HepG2 (cell line): ENCODE measurements around the gene SLC22A23. TPM values are rescaled to one million over a fixed set of nuclear protein-coding genes. Genes with fewer than 3 reads are reported as not detected.
A peak's percentile ranks its signal among the peaks of the same experiment; 100 is the strongest.

Experiments used
- ARHGAP35 ChIP-seq: sonication (generic); formaldehyde crosslinking; IDR thresholded peaks from 2 replicates; pipeline ENCODE4 v1.9.0; 2022; ENCODE audit warnings: mild to moderate bottlenecking, inconsistent platforms, moderate library complexity, missing genetic modification reagents, borderline replicate concordance
- FOXA3 ChIP-seq: IDR thresholded peaks from 2 replicates; pipeline ENCODE4 v1.6.1; 2016; ENCODE audit warnings: missing genetic modification reagents, missing compliant biosample characterization
- MED13 ChIP-seq: sonication (generic); formaldehyde crosslinking; IDR thresholded peaks from 2 replicates; pipeline ENCODE4 v1.5.0; 2020; ENCODE audit warnings: missing genetic modification reagents
- NFATC3 ChIP-seq: sonication (generic); formaldehyde crosslinking; IDR thresholded peaks from 2 replicates; pipeline ENCODE4 v1.5.1; 2020; ENCODE audit warnings: mild to moderate bottlenecking, missing genetic modification reagents
- NFE2 ChIP-seq: sonication (generic); formaldehyde crosslinking; IDR thresholded peaks from 2 replicates; pipeline ENCODE4 v1.4.0; 2020; ENCODE audit warnings: missing genetic modification reagents
- NR3C1 ChIP-seq: sonication (generic); formaldehyde crosslinking; IDR thresholded peaks from 2 replicates; pipeline ENCODE4 v1.4.0; 2020; ENCODE audit warnings: missing genetic modification reagents
- SKI ChIP-seq: fragments of 450-650 bp; IDR thresholded peaks from one replicate; pipeline ENCODE4 v1.6.1; 2018; ENCODE audit warnings: mild to moderate bottlenecking; ENCODE audit not compliant: partially characterized antibody
- STAG1 ChIP-seq: sonication (generic); formaldehyde crosslinking; IDR thresholded peaks from 2 replicates; pipeline ENCODE4 v1.4.0; 2020; ENCODE audit warnings: missing genetic modification reagents
- XBP1 ChIP-seq: sonication (generic); formaldehyde crosslinking; IDR thresholded peaks from 2 replicates; pipeline ENCODE4 v1.5.0; 2020; ENCODE audit warnings: missing genetic modification reagents
- YY1 ChIP-seq: IDR thresholded peaks from 2 replicates; pipeline ENCODE4 v1.6.1; 2011; ENCODE audit warnings: low read length, low read depth, moderate library complexity, mild to moderate bottlenecking; ENCODE audit not compliant: insufficient read depth, insufficient replicate concordance
- polyA plus RNA-seq, 8 experiments: library from polyadenylated mRNA; depleted of rRNA in 3 of 8; stranded (reverse) in 7 of 8; unstranded in 1 of 8; fragments of >200 nt; fragmentation: Illumina TruSeq in 4 of 8; extraction: Trizol in 4 of 8; gene quantifications; 2 replicates each; pipeline versions ENCODE4 v1.2.1 to v1.2.3, GENCODE V29; 2011 to 2016; ENCODE audit warnings: low read depth in 4 of 8, missing spikeins in 1 of 8, mixed read lengths in 1 of 8; ENCODE audit not compliant: insufficient read depth in 1 of 8
- total RNA-seq, 5 experiments: library from RNA; depleted of rRNA; stranded (reverse); fragments of >200 nt; fragmentation: Illumina TruSeq; extraction: Trizol; gene quantifications; 2 replicates each; pipeline ENCODE4 v1.2.3, GENCODE V29; 2016; ENCODE audit warnings: low read depth in 1 of 5
- TF ChIP-seq, protein P1 (sequence below): sonication (generic); formaldehyde crosslinking; IDR thresholded peaks from 2 replicates; pipeline ENCODE4 v1.4.0; 2020; ENCODE audit warnings: missing genetic modification reagents, borderline replicate concordance
- TF ChIP-seq, protein P2 (sequence below): sonication (generic); formaldehyde crosslinking; IDR thresholded peaks from 2 replicates; pipeline ENCODE4 v1.8.0; 2023; ENCODE audit warnings: mild to moderate bottlenecking, missing genetic modification reagents
- TF ChIP-seq, protein P3 (sequence below): sonication (generic); formaldehyde crosslinking; IDR thresholded peaks from 2 replicates; pipeline ENCODE4 v1.5.0; 2020; ENCODE audit warnings: mild to moderate bottlenecking, missing genetic modification reagents, borderline replicate concordance
- TF ChIP-seq, protein P4 (sequence below): IDR thresholded peaks from 2 replicates; pipeline ENCODE4 v1.6.1; 2012; ENCODE audit warnings: low read depth, low read length, improper control_type of control experiment
- TF ChIP-seq, protein P5 (sequence below): sonication (generic); formaldehyde crosslinking; IDR thresholded peaks from 2 replicates; pipeline ENCODE4 v1.4.0; 2020; ENCODE audit warnings: missing genetic modification reagents; ENCODE audit errors: not compliant biosample characterization

Gene SLC22A23
- total and polyA plus RNA-seq, 2 of the 13 experiments (the other 11 are each of a cell fraction or from before 2014, with no cell fraction given): 11.8 to 17.5 TPM

DNA sequence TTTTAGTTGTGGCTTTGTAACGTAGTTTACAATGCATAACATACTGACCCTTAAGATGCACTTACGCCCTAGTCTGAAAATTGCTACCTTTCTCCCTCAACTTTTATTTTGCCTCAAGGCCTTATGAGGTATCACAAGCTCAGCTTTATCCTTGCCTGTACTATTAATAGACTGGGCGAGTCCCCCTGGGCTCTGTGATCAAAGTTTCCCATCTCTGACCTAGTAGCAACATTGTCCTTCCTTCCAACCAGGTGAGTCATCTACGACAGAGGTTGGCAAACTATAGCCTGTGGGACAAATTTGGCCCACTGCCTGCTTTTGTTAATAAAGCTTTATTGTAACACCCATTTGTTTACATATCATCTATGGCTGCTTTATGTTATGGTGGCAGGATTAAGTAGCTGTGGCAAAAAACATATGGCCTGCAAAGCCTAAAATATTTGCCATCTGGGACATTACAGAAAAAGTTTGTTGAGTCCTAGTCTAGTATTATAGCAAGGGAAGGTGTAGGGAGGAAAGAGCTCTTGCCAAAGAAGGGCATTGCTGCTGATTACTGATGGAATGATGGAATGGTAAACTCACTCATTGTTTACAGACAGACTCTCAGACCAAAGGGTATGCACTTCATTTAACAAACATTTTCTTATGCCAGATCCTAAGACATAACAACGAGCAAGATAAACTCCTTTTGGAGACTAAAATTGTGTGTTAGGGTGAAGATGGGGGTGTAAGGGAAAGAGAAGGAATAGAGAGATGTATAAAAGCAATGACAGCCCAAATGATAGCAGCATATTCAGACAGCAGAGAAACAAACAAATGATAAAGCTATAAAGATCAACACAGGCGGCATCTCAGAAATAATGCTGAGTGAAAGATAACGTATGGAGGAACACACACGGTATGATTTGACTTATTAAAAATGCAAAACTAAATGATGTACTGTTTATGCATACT, 74.2 kb downstream of the SLC22A23 start (continued):
- TF ChIP-seq MED13 (CRISPR knock-in tag) (no peak), STAG1 (CRISPR knock-in tag) (no peak), ARHGAP35 (no peak), FOXA3 (peak; percentile 76), NR3C1 (CRISPR knock-in tag) (no peak), NFE2 (CRISPR knock-in tag) (no peak), XBP1 (CRISPR knock-in tag) (no peak), YY1 (no peak), NFATC3 (CRISPR knock-in tag) (no peak), SKI (peak; percentile 23)
- TF ChIP-seq, protein P1, sequence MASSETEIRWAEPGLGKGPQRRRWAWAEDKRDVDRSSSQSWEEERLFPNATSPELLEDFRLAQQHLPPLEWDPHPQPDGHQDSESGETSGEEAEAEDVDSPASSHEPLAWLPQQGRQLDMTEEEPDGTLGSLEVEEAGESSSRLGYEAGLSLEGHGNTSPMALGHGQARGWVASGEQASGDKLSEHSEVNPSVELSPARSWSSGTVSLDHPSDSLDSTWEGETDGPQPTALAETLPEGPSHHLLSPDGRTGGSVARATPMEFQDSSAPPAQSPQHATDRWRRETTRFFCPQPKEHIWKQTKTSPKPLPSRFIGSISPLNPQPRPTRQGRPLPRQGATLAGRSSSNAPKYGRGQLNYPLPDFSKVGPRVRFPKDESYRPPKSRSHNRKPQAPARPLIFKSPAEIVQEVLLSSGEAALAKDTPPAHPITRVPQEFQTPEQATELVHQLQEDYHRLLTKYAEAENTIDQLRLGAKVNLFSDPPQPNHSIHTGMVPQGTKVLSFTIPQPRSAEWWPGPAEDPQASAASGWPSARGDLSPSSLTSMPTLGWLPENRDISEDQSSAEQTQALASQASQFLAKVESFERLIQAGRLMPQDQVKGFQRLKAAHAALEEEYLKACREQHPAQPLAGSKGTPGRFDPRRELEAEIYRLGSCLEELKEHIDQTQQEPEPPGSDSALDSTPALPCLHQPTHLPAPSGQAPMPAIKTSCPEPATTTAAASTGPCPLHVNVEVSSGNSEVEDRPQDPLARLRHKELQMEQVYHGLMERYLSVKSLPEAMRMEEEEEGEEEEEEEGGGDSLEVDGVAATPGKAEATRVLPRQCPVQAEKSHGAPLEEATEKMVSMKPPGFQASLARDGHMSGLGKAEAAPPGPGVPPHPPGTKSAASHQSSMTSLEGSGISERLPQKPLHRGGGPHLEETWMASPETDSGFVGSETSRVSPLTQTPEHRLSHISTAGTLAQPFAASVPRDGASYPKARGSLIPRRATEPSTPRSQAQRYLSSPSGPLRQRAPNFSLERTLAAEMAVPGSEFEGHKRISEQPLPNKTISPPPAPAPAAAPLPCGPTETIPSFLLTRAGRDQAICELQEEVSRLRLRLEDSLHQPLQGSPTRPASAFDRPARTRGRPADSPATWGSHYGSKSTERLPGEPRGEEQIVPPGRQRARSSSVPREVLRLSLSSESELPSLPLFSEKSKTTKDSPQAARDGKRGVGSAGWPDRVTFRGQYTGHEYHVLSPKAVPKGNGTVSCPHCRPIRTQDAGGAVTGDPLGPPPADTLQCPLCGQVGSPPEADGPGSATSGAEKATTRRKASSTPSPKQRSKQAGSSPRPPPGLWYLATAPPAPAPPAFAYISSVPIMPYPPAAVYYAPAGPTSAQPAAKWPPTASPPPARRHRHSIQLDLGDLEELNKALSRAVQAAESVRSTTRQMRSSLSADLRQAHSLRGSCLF (CRISPR knock-in tag): no peak
- TF ChIP-seq, protein P2, sequence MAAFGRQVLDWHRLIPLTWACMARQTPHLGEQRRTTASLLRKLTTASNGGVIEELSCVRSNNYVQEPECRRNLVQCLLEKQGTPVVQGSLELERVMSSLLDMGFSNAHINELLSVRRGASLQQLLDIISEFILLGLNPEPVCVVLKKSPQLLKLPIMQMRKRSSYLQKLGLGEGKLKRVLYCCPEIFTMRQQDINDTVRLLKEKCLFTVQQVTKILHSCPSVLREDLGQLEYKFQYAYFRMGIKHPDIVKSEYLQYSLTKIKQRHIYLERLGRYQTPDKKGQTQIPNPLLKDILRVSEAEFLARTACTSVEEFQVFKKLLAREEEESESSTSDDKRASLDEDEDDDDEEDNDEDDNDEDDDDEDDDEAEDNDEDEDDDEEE (CRISPR knock-in tag): no peak
- TF ChIP-seq, protein P3, sequence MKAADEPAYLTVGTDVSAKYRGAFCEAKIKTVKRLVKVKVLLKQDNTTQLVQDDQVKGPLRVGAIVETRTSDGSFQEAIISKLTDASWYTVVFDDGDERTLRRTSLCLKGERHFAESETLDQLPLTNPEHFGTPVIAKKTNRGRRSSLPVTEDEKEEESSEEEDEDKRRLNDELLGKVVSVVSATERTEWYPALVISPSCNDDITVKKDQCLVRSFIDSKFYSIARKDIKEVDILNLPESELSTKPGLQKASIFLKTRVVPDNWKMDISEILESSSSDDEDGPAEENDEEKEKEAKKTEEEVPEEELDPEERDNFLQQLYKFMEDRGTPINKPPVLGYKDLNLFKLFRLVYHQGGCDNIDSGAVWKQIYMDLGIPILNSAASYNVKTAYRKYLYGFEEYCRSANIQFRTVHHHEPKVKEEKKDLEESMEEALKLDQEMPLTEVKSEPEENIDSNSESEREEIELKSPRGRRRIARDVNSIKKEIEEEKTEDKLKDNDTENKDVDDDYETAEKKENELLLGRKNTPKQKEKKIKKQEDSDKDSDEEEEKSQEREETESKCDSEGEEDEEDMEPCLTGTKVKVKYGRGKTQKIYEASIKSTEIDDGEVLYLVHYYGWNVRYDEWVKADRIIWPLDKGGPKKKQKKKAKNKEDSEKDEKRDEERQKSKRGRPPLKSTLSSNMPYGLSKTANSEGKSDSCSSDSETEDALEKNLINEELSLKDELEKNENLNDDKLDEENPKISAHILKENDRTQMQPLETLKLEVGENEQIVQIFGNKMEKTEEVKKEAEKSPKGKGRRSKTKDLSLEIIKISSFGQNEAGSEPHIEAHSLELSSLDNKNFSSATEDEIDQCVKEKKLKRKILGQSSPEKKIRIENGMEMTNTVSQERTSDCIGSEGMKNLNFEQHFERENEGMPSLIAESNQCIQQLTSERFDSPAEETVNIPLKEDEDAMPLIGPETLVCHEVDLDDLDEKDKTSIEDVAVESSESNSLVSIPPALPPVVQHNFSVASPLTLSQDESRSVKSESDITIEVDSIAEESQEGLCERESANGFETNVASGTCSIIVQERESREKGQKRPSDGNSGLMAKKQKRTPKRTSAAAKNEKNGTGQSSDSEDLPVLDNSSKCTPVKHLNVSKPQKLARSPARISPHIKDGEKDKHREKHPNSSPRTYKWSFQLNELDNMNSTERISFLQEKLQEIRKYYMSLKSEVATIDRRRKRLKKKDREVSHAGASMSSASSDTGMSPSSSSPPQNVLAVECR: no peak
- TF ChIP-seq, protein P4, sequence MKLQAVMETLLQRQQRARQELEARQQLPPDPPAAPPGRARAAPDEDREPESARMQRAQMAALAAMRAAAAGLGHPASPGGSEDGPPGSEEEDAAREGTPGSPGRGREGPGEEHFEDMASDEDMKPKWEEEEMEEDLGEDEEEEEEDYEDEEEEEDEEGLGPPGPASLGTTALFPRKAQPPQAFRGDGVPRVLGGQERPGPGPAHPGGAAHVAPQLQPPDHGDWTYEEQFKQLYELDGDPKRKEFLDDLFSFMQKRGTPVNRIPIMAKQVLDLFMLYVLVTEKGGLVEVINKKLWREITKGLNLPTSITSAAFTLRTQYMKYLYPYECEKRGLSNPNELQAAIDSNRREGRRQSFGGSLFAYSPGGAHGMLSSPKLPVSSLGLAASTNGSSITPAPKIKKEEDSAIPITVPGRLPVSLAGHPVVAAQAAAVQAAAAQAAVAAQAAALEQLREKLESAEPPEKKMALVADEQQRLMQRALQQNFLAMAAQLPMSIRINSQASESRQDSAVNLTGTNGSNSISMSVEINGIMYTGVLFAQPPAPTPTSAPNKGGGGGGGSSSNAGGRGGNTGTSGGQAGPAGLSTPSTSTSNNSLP: peak; percentile 89; the same call in 1 of the 2 replicates
- TF ChIP-seq, protein P5, sequence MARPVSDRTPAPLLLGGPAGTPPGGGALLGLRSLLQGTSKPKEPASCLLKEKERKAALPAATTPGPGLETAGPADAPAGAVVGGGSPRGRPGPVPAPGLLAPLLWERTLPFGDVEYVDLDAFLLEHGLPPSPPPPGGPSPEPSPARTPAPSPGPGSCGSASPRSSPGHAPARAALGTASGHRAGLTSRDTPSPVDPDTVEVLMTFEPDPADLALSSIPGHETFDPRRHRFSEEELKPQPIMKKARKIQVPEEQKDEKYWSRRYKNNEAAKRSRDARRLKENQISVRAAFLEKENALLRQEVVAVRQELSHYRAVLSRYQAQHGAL (CRISPR knock-in tag): no peak
